Skeletal muscle tissue (tissue), 4 donors: Measurements from ENCODE around the gene FBLN7. TPM values are rescaled to one million over a fixed set of nuclear protein-coding genes. Genes with fewer than 3 reads are reported as not detected.

Experiments
- H3K27ac ChIP-seq: one replicate; pipeline ENCODE4 v1.7.0; 2013; ENCODE audit warnings: mild to moderate bottlenecking, low read depth, low read length, inconsistent platforms
- H3K27me3 ChIP-seq, 3 donors: one replicate each; pipeline ENCODE4 v1.7.0; 2013; ENCODE audit warnings: low read length in 3 of 3; ENCODE audit not compliant: control insufficient read depth in 3 of 3, insufficient read depth in 3 of 3
- H3K36me3 ChIP-seq, 3 donors: one replicate each; pipeline ENCODE4 v1.7.0; 2013; ENCODE audit warnings: low read length in 3 of 3; ENCODE audit not compliant: control insufficient read depth in 3 of 3, insufficient read depth in 3 of 3
- H3K4me1 ChIP-seq, 3 donors: one replicate each; pipeline ENCODE4 v1.7.0; 2013; ENCODE audit warnings: low read length in 3 of 3, mild to moderate bottlenecking in 3 of 3; ENCODE audit not compliant: control insufficient read depth in 3 of 3, insufficient read depth in 3 of 3
- H3K4me3 ChIP-seq, 3 donors: one replicate each; pipeline ENCODE4 v1.7.0; 2013; ENCODE audit warnings: low read length in 3 of 3
- H3K9ac ChIP-seq, 3 donors: one replicate each; pipeline ENCODE4 v1.7.0; 2013; ENCODE audit warnings: low read length in 3 of 3, mild to moderate bottlenecking in 3 of 3, moderate library complexity in 2 of 3, low read depth in 1 of 3
- H3K9me3 ChIP-seq, 3 donors: one replicate each; pipeline ENCODE4 v1.7.0; 2013; ENCODE audit warnings: low read length in 3 of 3; ENCODE audit not compliant: control insufficient read depth in 3 of 3
- total RNA-seq: library from RNA; depleted of rRNA; stranded (reverse); fragments of >200 nt; gene quantifications from one replicate; pipeline ENCODE4 v1.2.3, GENCODE V29; 2014
- donor health status: Osteomylitis.

FBLN7 gene
- total RNA-seq, 1 donor from 2014 or later: 9.9 TPM

DNA sequence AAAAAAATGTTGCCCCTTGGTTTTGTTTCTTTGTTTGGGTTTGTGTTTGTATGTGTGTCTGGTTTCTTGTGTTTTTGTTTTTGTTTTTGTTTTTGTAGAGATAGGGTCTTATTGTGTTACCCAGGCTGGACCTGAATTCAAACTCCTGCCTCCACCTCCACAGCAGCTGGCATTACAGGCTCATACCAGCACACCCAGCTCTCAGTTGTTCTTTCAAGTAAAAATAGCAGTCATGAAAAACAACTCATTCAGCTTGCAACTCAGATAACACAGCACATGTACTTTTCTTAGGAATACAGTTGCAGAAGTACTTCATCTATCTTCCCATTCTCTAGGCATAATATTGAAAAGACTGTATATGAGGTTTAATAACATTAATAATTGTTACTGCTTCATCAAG, 79.7 kb downstream of the FBLN7 start:
- H3K27me3 ChIP-seq: no peaks in the 10 kb centered on the region
- peaks cover 0 to 4% (median 0%) of the 10 kb centered on the region in 3 donors for H3K4me1 ChIP-seq
- no peak overlapping the region for H3K9ac ChIP-seq
- no peak overlapping the region for H3K4me3 ChIP-seq
- H3K9me3 ChIP-seq: no peaks in the 10 kb centered on the region
- peaks cover 10 to 16% (median 12%) of the 10 kb centered on the region in 3 donors for H3K36me3 ChIP-seq
- no peak overlapping the region for H3K27ac ChIP-seq

GRCh38 chr2:112220186-112220585, 82.0 kb downstream of the FBLN7 start:
- no peak overlapping the region for H3K27ac ChIP-seq
- no peaks in the 10 kb centered on the region for H3K9me3 ChIP-seq
- no peak overlapping the region for H3K4me3 ChIP-seq
- peaks cover 5 to 14% (median 9%) of the 10 kb centered on the region in 3 donors for H3K36me3 ChIP-seq
- H3K27me3 ChIP-seq: no peaks in the 10 kb centered on the region
- H3K9ac ChIP-seq: no peak overlapping the region
- peaks cover 0 to 4% (median 0%) of the 10 kb centered on the region in 3 donors for H3K4me1 ChIP-seq

- H3K36me3 ChIP-seq: peaks cover 3 to 13% (median 5%) of the 10 kb centered on the region in 3 donors
- no peak overlapping the region for H3K9ac ChIP-seq
- H3K27ac ChIP-seq: no peak overlapping the region
- H3K4me1 ChIP-seq: peaks cover 0 to 4% (median 0%) of the 10 kb centered on the region in 3 donors
- H3K9me3 ChIP-seq: no peaks in the 10 kb centered on the region
- H3K4me3 ChIP-seq: no peak overlapping the region
- no peaks in the 10 kb centered on the region for H3K27me3 ChIP-seq
Measured at GRCh38 chr2:112220831-112221230, 82.6 kb downstream of the FBLN7 start.

DNA sequence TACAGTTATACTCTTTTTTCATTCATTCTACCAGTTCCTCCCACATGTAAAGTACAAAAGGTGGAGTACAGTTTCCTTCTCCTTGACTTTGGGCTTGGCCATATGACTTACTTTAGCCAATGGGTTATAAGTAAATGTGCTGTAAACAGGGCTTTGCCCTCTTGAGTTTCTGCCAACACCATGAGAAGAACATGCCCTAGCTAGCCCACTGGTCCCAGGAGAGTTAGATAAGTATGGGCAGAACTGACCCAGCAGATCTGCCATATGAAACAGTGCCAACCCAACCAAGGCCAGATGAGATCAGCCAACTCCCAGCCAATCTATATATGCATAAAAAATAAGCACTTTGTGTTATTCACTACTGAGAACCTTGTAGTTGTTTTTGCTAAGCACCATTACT, 91.2 kb downstream of the FBLN7 start:
- no peaks in the 10 kb centered on the region for H3K27me3 ChIP-seq
- no peaks in the 10 kb centered on the region for H3K9me3 ChIP-seq
- no peaks in the 10 kb centered on the region for H3K4me1 ChIP-seq
- H3K9ac ChIP-seq: no peak overlapping the region
- H3K36me3 ChIP-seq: peaks cover 0 to 14% (median 0%) of the 10 kb centered on the region in 3 donors
- no peak overlapping the region for H3K27ac ChIP-seq
- no peak overlapping the region for H3K4me3 ChIP-seq

DNA sequence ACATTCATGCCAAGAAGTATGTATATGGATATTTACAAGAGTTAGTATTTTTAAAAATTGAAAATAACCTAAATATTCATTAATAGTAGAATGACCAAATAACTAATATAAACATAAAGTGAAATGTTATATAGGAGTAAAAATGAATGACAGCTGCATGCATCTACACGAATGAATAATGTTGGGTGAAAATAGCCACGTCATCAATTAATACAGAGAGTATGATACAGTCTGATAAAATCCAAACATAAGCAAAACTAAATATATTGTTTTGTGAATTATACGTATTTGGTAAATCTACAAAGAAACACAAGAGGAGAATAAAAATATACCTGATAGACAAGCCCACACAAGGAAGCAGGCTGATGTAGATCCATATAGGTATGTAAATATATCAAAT, 92.2 kb downstream of the FBLN7 start:
- H3K4me3 ChIP-seq: no peak overlapping the region
- no peak overlapping the region for H3K9ac ChIP-seq
- H3K4me1 ChIP-seq: no peaks in the 10 kb centered on the region
- H3K9me3 ChIP-seq: no peaks in the 10 kb centered on the region
- no peak overlapping the region for H3K27ac ChIP-seq
- no peaks in the 10 kb centered on the region for H3K27me3 ChIP-seq
- peaks cover 0 to 9% (median 0%) of the 10 kb centered on the region in 3 donors for H3K36me3 ChIP-seq

Other genes starting within 250 kb of the FBLN7 start
- 4.2 TPM for gene MERTK, start 239.8 kb upstream of the FBLN7 start, total RNA-seq
- 30.3 TPM for gene TMEM87B, start 83.1 kb upstream of the FBLN7 start, total RNA-seq
- 10.4 TPM for gene ZC3H8, start 116.7 kb downstream of the FBLN7 start, total RNA-seq
- 4.7 TPM for gene ZC3H6, start 137.2 kb downstream of the FBLN7 start, total RNA-seq